PFSK-1 (cell line): ENCODE measurements around the gene ARHGAP9.

Source experiments
- FOXP2 ChIP-seq: optimal IDR thresholded peaks from 2 replicates; pipeline ENCODE3; 2011; ENCODE audit warnings: borderline replicate concordance, control low read depth, inconsistent platforms; ENCODE audit not compliant: insufficient read depth; ENCODE audit errors: extremely low read length, extremely low read depth
- POLR2AphosphoS5 ChIP-seq: IDR thresholded peaks from 2 replicates; pipeline ENCODE4 v1.6.1; 2012; ENCODE audit warnings: low read depth, mild to moderate bottlenecking, control low read depth, low read length, moderate library complexity
- REST ChIP-seq, 2 experiments: IDR thresholded peaks; 2 replicates each; pipeline versions ENCODE4 v1.6.1 to v1.8.0; 2011 to 2012; ENCODE audit warnings: low read depth in 2 of 2, low read length in 2 of 2, control low read depth in 1 of 2, inconsistent platforms in 1 of 2, mild to moderate bottlenecking in 1 of 2, moderate library complexity in 1 of 2; ENCODE audit not compliant: insufficient read depth in 1 of 2
- SIN3A ChIP-seq: IDR thresholded peaks from 2 replicates; pipeline ENCODE4 v1.6.1; 2012; ENCODE audit warnings: mild to moderate bottlenecking, low read length, moderate library complexity, borderline replicate concordance; ENCODE audit not compliant: insufficient read depth
- TAF1 ChIP-seq: IDR thresholded peaks from 2 replicates; pipeline ENCODE4 v1.6.1; 2012; ENCODE audit warnings: low read length, control low read depth, borderline replicate concordance; ENCODE audit not compliant: insufficient read depth

ARHGAP9 gene

GRCh38 chr12:57461276-57461916 is 18.3 kb downstream of the ARHGAP9 start:
- TF ChIP-seq REST (IDR thresholded peaks at IDR 0.05; ENCODE audit: insufficient read depth in 1 of 2, low read depth in 2 of 2, low read length in 2 of 2) (no peak), FOXP2 (no peak), SIN3A (no peak), POLR2AphosphoS5 (no peak), TAF1 (no peak)

GRCh38 chr12:57460841-57461275 is 18.8 kb downstream of the ARHGAP9 start:
- TF ChIP-seq REST (IDR thresholded peaks at IDR 0.05; ENCODE audit: insufficient read depth in 1 of 2, low read depth in 2 of 2, low read length in 2 of 2) (no peak), TAF1 (no peak), POLR2AphosphoS5 (no peak), FOXP2 (no peak), SIN3A (no peak)

GRCh38 chr12:57460468-57460784 is 19.2 kb downstream of the ARHGAP9 start:
- TF ChIP-seq TAF1 (no peak), SIN3A (no peak), POLR2AphosphoS5 (no peak), REST (IDR thresholded peaks at IDR 0.05; ENCODE audit: insufficient read depth in 1 of 2, low read depth in 2 of 2, low read length in 2 of 2) (no peak), FOXP2 (no peak)

- TF ChIP-seq FOXP2 (no peak), SIN3A (peak; percentile 71; the same call in 1 of the 2 replicates), TAF1 (no peak), POLR2AphosphoS5 (no peak)
Observed at GRCh38 chr12:57459750-57460467, 19.8 kb downstream of the ARHGAP9 start, which contains the start of gene GLI1. TSS of gene GLI1 (plus strand) at chr12:57459785. CDS start at chr12:57463692, 3,907 bp downstream.

- peak; percentile 38; the same call in 1 of the 2 replicates for TF ChIP-seq POLR2AphosphoS5
- TF ChIP-seq REST (IDR thresholded peaks at IDR 0.05; ENCODE audit: insufficient read depth in 1 of 2, low read depth in 2 of 2, low read length in 2 of 2), result no peak
- no peak for TF ChIP-seq SIN3A
- TF ChIP-seq TAF1, result 0 out of 2 replicates have a peak, but pooled peaks have one; percentile 46
Observed at GRCh38 chr12:57459055-57459749, 20.5 kb downstream of the ARHGAP9 start.
